Thoracic aorta (tissue), 2 donors: ENCODE measurements around the gene HOXC10. TPM values are rescaled to one million over a fixed set of nuclear protein-coding genes. Genes with fewer than 3 reads are reported as not detected.

Experiments used
- ATAC-seq: fragments of 150-250 bp; one replicate; pipeline ENCODE4 v1.8.0; 2017; ENCODE audit warnings: low read depth; ENCODE audit not compliant: insufficient number of reproducible peaks, low FRiP score
- DNase-seq: peaks from one replicate; pipeline ENCODE4 v3.0.0-alpha.2; 2020; ENCODE audit warnings: low spot score
- H3K27ac ChIP-seq, 2 donors: fragments of 200-600 bp; sonication (generic); 1 replicate in 1 of 2; 2 replicates in 1 of 2; pipeline ENCODE4 v1.5.1; 2016; ENCODE audit warnings: mild to moderate bottlenecking in 2 of 2, moderate library complexity in 2 of 2
- H3K27me3 ChIP-seq: fragments of 200-600 bp; sonication (generic); replicated peaks from 2 replicates; pipeline ENCODE4 v1.6.0; 2016; ENCODE audit warnings: mild to moderate bottlenecking; ENCODE audit not compliant: insufficient read depth
- H3K36me3 ChIP-seq: fragments of 200-600 bp; sonication (generic); one replicate; pipeline ENCODE4 v1.5.1; 2016
- H3K4me1 ChIP-seq, 2 donors: fragments of 200-600 bp; sonication (generic); 1 replicate in 1 of 2; 2 replicates in 1 of 2; pipeline versions ENCODE4 v1.5.1 to v1.6.0; 2016; ENCODE audit warnings: low read depth in 2 of 2, mild to moderate bottlenecking in 1 of 2; ENCODE audit not compliant: control insufficient read depth in 1 of 2
- H3K4me3 ChIP-seq: fragments of 200-600 bp; sonication (generic); 2 replicates; pipeline ENCODE4 v1.5.1; 2016; ENCODE audit warnings: mild to moderate bottlenecking
- H3K9me3 ChIP-seq: fragments of 200-600 bp; sonication (generic); 2 replicates; pipeline ENCODE4 v1.5.1; 2016
- total RNA-seq, 2 donors: library from RNA; depleted of rRNA; stranded (reverse); fragments of >200 nt; gene quantifications; one replicate each; pipeline versions ENCODE4 v1.1.0 to v1.2.3, GENCODE V29; 2016
- TF ChIP-seq, protein P1 (sequence below): fragments of 200-600 bp; sonication (generic); IDR thresholded peaks from one replicate; pipeline ENCODE4 v1.5.1; 2019; ENCODE audit warnings: antibody characterized with exemption

HOXC10 gene
- total RNA-seq, 2 donors from 2014 or later, result not detected

DNA sequence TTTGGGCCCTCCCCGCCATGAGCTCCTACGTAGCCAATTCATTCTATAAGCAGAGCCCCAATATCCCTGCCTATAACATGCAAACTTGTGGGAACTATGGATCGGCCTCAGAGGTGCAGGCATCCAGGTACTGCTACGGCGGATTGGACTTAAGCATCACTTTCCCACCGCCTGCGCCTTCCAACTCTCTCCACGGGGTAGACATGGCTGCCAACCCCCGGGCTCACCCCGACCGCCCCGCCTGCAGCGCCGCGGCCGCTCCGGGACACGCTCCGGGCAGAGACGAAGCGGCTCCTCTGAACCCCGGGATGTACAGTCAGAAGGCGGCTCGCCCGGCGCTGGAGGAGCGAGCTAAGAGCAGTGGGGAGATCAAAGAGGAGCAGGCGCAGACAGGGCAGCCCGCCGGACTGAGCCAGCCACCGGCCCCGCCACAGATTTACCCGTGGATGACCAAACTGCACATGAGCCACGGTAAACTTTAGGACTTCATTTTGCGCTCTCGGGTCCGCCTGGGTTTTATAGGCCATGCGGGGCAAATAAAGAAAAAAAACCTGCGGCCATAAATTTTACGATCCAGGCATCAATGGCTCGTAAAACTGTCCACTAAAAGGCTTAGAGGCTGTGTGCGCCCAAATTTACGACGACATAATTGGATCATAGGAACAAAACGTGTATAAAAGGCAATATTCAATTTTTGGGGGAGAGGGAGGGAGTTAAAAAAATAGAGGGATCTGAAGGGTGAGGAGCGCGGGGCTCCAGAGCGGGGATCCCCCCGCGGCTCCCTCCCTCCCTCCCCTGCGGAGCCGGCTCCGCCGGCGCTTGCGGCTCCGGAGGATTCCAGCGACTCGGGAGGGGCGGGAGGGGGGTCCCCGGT, 48.4 kb downstream of the HOXC10 start:
- Histone ChIP-seq H3K4me1 (peaks cover 0 to 11% of the 10 kb centered on the region in 2 donors), H3K27ac (no peak overlapping the region), H3K9me3 (no peaks in the 10 kb centered on the region), H3K4me3 (peak overlapping the region; percentile 64), H3K36me3 (peaks cover 3% of the 10 kb centered on the region), H3K27me3 (no peaks in the 10 kb centered on the region)
- no peak for ATAC-seq
- TF ChIP-seq, protein P1, sequence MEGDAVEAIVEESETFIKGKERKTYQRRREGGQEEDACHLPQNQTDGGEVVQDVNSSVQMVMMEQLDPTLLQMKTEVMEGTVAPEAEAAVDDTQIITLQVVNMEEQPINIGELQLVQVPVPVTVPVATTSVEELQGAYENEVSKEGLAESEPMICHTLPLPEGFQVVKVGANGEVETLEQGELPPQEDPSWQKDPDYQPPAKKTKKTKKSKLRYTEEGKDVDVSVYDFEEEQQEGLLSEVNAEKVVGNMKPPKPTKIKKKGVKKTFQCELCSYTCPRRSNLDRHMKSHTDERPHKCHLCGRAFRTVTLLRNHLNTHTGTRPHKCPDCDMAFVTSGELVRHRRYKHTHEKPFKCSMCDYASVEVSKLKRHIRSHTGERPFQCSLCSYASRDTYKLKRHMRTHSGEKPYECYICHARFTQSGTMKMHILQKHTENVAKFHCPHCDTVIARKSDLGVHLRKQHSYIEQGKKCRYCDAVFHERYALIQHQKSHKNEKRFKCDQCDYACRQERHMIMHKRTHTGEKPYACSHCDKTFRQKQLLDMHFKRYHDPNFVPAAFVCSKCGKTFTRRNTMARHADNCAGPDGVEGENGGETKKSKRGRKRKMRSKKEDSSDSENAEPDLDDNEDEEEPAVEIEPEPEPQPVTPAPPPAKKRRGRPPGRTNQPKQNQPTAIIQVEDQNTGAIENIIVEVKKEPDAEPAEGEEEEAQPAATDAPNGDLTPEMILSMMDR, result no peak
- no peak for DNase-seq

DNA sequence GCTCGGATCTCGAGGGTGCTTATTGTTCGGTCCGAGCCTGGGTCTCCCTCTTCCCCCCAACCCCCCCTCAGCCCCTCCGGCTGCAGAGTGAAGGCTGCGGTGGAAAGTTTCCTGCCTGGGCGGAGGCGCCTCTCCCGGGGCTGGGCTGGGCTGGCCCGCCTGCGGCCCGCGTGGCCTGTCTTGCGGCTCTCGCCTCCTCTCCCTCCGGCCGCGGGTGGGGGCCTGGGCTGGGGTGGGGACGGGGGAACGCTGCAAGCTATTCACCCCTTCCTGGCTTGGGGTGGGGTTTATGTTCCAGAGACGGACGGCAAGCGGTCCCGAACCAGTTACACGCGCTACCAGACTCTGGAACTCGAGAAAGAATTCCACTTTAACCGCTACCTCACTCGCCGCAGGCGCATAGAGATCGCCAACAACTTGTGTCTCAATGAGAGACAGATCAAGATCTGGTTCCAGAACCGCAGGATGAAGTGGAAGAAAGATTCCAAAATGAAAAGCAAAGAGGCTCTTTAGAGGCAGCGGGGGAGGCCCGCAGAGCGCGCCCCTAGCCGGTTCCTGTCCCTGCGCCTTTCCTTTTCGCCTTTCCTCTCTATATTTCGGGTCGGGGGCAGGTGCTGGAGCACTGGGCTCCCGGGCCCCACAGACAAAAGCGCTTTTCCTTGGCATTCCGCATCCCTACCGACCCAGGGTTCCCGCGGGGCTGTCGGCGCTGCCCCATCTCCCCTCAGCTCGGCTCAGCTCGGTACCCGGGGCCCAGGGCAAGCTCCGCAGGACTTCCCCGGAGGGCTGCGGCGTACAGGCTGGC, 49.2 kb downstream of the HOXC10 start:
- DNase-seq (no peak), ATAC-seq (no peak)
- Histone ChIP-seq H3K4me3 (peak overlapping the region; percentile 64), H3K9me3 (no peaks in the 10 kb centered on the region), H3K27ac (no peak overlapping the region), H3K27me3 (no peaks in the 10 kb centered on the region), H3K36me3 (peaks cover 3% of the 10 kb centered on the region), H3K4me1 (peaks cover 0 to 6% of the 10 kb centered on the region in 2 donors)
- TF ChIP-seq, protein P1, result no peak

DNA sequence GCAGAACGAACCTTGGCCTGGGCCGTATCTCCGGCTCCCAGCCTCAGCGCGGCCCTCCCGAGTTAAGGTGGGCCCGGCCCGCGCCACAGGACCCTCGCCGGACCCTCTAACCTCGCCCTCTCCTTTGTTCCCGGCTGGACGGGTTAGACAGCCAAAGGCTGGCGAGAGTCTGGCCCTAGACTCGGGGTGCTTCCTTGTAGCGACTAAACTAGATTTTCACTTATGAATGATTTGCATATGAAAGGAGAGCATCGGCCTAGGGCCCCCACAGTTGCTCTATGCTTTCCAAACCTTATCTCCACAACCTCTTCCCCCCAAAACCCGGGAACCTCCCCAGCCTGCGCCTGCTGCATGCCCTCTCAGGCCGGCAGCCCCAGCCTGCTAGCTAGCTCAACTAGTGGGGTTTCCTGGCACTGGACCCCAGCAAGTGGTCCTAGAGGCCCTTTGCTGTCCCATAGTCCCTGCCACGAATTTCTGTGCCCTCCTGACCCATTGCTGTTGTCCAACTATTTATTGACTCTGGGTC, 49.9 kb downstream of the HOXC10 start:
- Histone ChIP-seq H3K4me1 (peaks cover 0 to 11% of the 10 kb centered on the region in 2 donors), H3K36me3 (peaks cover 2% of the 10 kb centered on the region), H3K4me3 (no peak overlapping the region), H3K9me3 (no peaks in the 10 kb centered on the region), H3K27ac (no peak overlapping the region), H3K27me3 (no peaks in the 10 kb centered on the region)
- no peak for DNase-seq
- ATAC-seq, result no peak
- TF ChIP-seq, protein P1, result no peak

DNA sequence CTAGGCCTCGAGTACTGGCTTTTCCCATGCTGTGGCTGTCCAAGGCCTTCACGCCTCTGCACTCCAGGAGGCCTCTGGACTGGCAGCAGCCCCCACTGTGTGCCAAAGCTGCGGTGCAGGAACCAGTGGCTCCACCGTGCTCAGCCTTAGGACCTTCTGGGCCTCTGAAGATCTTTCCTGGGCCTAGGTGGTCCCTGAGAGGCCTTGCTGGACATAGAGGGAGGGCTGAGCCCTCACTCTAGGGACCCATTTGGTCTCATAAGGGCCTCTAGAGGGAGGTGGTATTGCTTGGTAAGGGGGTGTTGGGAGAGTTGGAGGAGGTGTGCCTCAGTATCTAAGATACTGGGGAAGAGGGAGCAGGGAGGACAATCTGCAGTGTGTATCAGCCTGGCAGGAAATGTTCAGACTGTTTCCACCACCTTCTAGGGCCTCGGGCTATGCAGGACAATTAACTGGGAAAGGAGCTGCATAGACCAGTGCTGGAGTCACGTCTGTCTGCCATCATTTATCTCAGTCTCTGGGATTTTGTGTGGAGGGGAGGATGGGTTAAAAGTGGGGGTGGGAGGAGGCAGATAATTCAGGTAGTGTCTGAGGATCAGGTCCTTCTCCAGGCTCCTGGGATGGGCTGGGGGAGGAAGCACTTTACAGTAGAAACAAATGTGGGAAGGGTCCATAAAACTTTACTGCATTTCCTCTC, 50.8 kb downstream of the HOXC10 start:
- no peaks in the 10 kb centered on the region for H3K27me3 ChIP-seq
- peaks cover 0 to 11% of the 10 kb centered on the region in 2 donors for H3K4me1 ChIP-seq
- TF ChIP-seq, protein P1, result no peak
- no peaks in the 10 kb centered on the region for H3K36me3 ChIP-seq
- no peaks in the 10 kb centered on the region for H3K9me3 ChIP-seq
- no peak overlapping the region for H3K27ac ChIP-seq
- H3K4me3 ChIP-seq, result no peak overlapping the region
- no peak for ATAC-seq
- no peak for DNase-seq
